Tibial nerve (tissue), 4 donors: ENCODE measurements around the gene EPB41L4B. TPM values are rescaled to one million over a fixed set of nuclear protein-coding genes. Genes with fewer than 3 reads are reported as not detected.
"Not testable (repeated sequence)": the region's sequence is repeated elsewhere in the genome, so short reads cannot be mapped to it uniquely, and the experiment has no call there.

Experiments used
- DNase-seq, 2 donors: peaks; one replicate each; pipeline ENCODE4 v3.0.0-alpha.2; 2019; ENCODE audit warnings: low spot score in 2 of 2
- H3K27ac ChIP-seq, 4 donors: fragments of 200-600 bp; sonication (generic) in 3 of 4; one replicate each; pipeline ENCODE4 v1.5.1; 2017 to 2019; ENCODE audit warnings: mild to moderate bottlenecking in 1 of 4
- H3K27me3 ChIP-seq, 2 donors: fragments of 200-600 bp; sonication (generic) in 1 of 2; one replicate each; pipeline versions ENCODE4 v1.5.1 to v1.6.0; 2017 to 2019
- H3K36me3 ChIP-seq, 3 donors: fragments of 200-600 bp; sonication (generic); one replicate each; pipeline ENCODE4 v1.5.1; 2018 to 2019
- H3K4me1 ChIP-seq, 4 donors: fragments of 200-600 bp; sonication (generic) in 3 of 4; one replicate each; pipeline ENCODE4 v1.5.1; 2017 to 2019
- H3K4me3 ChIP-seq, 4 donors: fragments of 200-600 bp; sonication (generic) in 3 of 4; one replicate each; pipeline ENCODE4 v1.5.1; 2017 to 2019; ENCODE audit warnings: mild to moderate bottlenecking in 1 of 4, moderate library complexity in 1 of 4
- H3K9me3 ChIP-seq, 4 donors: fragments of 200-600 bp; sonication (generic) in 3 of 4; one replicate each; pipeline ENCODE4 v1.5.1; 2017 to 2019
- CTCF ChIP-seq, 5 experiments: fragments of 200-600 bp in 3 of 5; fragments of 450-650 bp in 2 of 5; sonication (generic) in 3 of 5; IDR thresholded peaks; one replicate each; pipeline ENCODE4 v1.5.1; 2016 to 2019; ENCODE audit warnings: antibody characterized with exemption in 5 of 5, mild to moderate bottlenecking in 3 of 5, moderate library complexity in 2 of 5
- EP300 ChIP-seq, 2 donors: sonication (generic); formaldehyde crosslinking; IDR thresholded peaks; one replicate each; pipeline ENCODE4 v1.6.1; 2017; ENCODE audit warnings: antibody characterized with exemption in 2 of 2, mild to moderate bottlenecking in 1 of 2
- POLR2A ChIP-seq, 2 donors: fragments of 450-650 bp; IDR thresholded peaks; one replicate each; pipeline ENCODE4 v1.6.1; 2017; ENCODE audit warnings: antibody characterized with exemption in 2 of 2, mild to moderate bottlenecking in 2 of 2, moderate library complexity in 2 of 2
- WGBS, 2 donors: methylation state at CpG; one replicate each; pipeline ENCODE4 v1.1.5; 2018; 5-methylcytosine and 5-hydroxymethylcytosine counted together
- total RNA-seq, 4 donors: library from RNA; depleted of rRNA; stranded (reverse); fragments of >200 nt; gene quantifications; one replicate each; pipeline ENCODE4 v1.1.0, GENCODE V29; 2016

EPB41L4B gene
- total RNA-seq, 4 donors from 2014 or later: 14.7 to 28.0 (median 19.1) TPM

- no peaks in the 10 kb centered on the region for H3K9me3 ChIP-seq
- 98 to 100% methylated on average over 3 of the region's 3 CpGs for WGBS, 2 donors
Measured at GRCh38 chr9:109229682-109230081, 91.2 kb downstream of the EPB41L4B start.

GRCh38 chr9:109228093-109228642 lies 92.7 kb downstream of the EPB41L4B start:
- H3K27me3 ChIP-seq: no peaks in the 10 kb centered on the region
- TF ChIP-seq EP300 (IDR thresholded peaks at IDR 0.05): no peak
- no peak for TF ChIP-seq POLR2A (IDR thresholded peaks at IDR 0.05)
- TF ChIP-seq CTCF (IDR thresholded peaks at IDR 0.05): no peak
- H3K9me3 ChIP-seq: no peaks in the 10 kb centered on the region
- no peaks in the 10 kb centered on the region for H3K4me1 ChIP-seq
- H3K27ac ChIP-seq: no peak overlapping the region
- no peak overlapping the region for H3K4me3 ChIP-seq
- no peak for DNase-seq
- no peaks in the 10 kb centered on the region for H3K36me3 ChIP-seq

More at GRCh38 chr9:109229682-109230081, 91.2 kb downstream of the EPB41L4B start:
- Histone ChIP-seq H3K27me3 (no peaks in the 10 kb centered on the region), H3K4me1 (no peaks in the 10 kb centered on the region), H3K4me3 (no peak overlapping the region), H3K27ac (no peak overlapping the region), H3K36me3 (no peaks in the 10 kb centered on the region)
- no peak for DNase-seq
- TF ChIP-seq CTCF (IDR thresholded peaks at IDR 0.05) (no peak), POLR2A (IDR thresholded peaks at IDR 0.05) (no peak)

GRCh38 chr9:109225629-109226028 lies 95.2 kb downstream of the EPB41L4B start:
- Histone ChIP-seq H3K36me3 (no peaks in the 10 kb centered on the region), H3K27ac (no peak overlapping the region), H3K4me1 (no peaks in the 10 kb centered on the region), H3K9me3 (no peaks in the 10 kb centered on the region), H3K4me3 (no peak overlapping the region), H3K27me3 (no peaks in the 10 kb centered on the region)
- no peak for TF ChIP-seq CTCF (IDR thresholded peaks at IDR 0.05)
- no peak for TF ChIP-seq POLR2A (IDR thresholded peaks at IDR 0.05)
- no peak for TF ChIP-seq EP300 (IDR thresholded peaks at IDR 0.05)
- DNase-seq: no peak
- WGBS, 2 donors: 79 to 89% methylated on average over 2 of the region's 2 CpGs

- TF ChIP-seq CTCF (IDR thresholded peaks at IDR 0.05) (no peak), POLR2A (IDR thresholded peaks at IDR 0.05) (no peak), EP300 (IDR thresholded peaks at IDR 0.05) (no peak)
Measured at GRCh38 chr9:109224751-109225150, 96.1 kb downstream of the EPB41L4B start.

GRCh38 chr9:109218242-109218641 lies 102.6 kb downstream of the EPB41L4B start:
- peaks cover 0 to 19% (median 0%) of the 10 kb centered on the region in 3 donors for H3K36me3 ChIP-seq
- H3K27me3 ChIP-seq, H3K9me3 ChIP-seq, H3K27ac ChIP-seq, DNase-seq, H3K4me3 ChIP-seq, H3K4me1 ChIP-seq: not testable (repeated sequence)
- WGBS, 2 donors: 84 to 88% methylated on average over 4 of the region's 4 CpGs

More at GRCh38 chr9:109224751-109225150, 96.1 kb downstream of the EPB41L4B start:
- 90 to 92% methylated on average over 3 of the region's 3 CpGs for WGBS, 2 donors
- H3K9me3 ChIP-seq: no peaks in the 10 kb centered on the region
- no peaks in the 10 kb centered on the region for H3K27me3 ChIP-seq
- no peak for DNase-seq
- H3K4me1 ChIP-seq: no peaks in the 10 kb centered on the region
- no peaks in the 10 kb centered on the region for H3K36me3 ChIP-seq
- no peak overlapping the region for H3K27ac ChIP-seq
- H3K4me3 ChIP-seq: no peak overlapping the region

GRCh38 chr9:109214414-109214813 lies 106.4 kb downstream of the EPB41L4B start:
- TF ChIP-seq CTCF (IDR thresholded peaks at IDR 0.05) (no peak), EP300 (IDR thresholded peaks at IDR 0.05) (no peak), POLR2A (IDR thresholded peaks at IDR 0.05) (no peak)
- no peaks in the 10 kb centered on the region for H3K4me1 ChIP-seq
- no peaks in the 10 kb centered on the region for H3K9me3 ChIP-seq
- H3K4me3 ChIP-seq: no peak overlapping the region
- 95 to 96% methylated on average over 6 of the region's 6 CpGs for WGBS, 2 donors
- peaks cover 0 to 34% (median 0%) of the 10 kb centered on the region in 3 donors for H3K36me3 ChIP-seq
- H3K27ac ChIP-seq: no peak overlapping the region
- no peaks in the 10 kb centered on the region for H3K27me3 ChIP-seq
- DNase-seq: no peak
